Small intestine (tissue), 7 donors: ENCODE measurements around the gene S100A3. TPM values are rescaled to one million over a fixed set of nuclear protein-coding genes. Genes with fewer than 3 reads are reported as not detected.

ENCODE experiments used
- DNase-seq, 2 donors: peaks; one replicate each; pipeline versions ENCODE4 v3.0.0 to v3.0.0-alpha.2; 2013
- FAIRE-seq: peaks from 2 replicates; lab custom pipeline; 2012; peaks lifted over from hg19 to GRCh38; lab: Jason Lieb, UNC
- H3K27ac ChIP-seq, 3 donors: one replicate each; pipeline ENCODE4 v1.5.1; 2013; ENCODE audit warnings: low read length in 2 of 3, mild to moderate bottlenecking in 2 of 3, control low read depth in 1 of 3, inconsistent platforms in 1 of 3, low read depth in 1 of 3, moderate library complexity in 1 of 3
- H3K27me3 ChIP-seq, 3 donors: one replicate each; pipeline ENCODE4 v1.6.1; 2013; ENCODE audit warnings: low read length in 3 of 3, inconsistent platforms in 1 of 3; ENCODE audit not compliant: control insufficient read depth in 3 of 3, insufficient read depth in 3 of 3
- H3K36me3 ChIP-seq, 3 donors: one replicate each; pipeline ENCODE4 v1.6.1; 2013; ENCODE audit warnings: low read length in 3 of 3, inconsistent platforms in 1 of 3, low read depth in 1 of 3, mild to moderate bottlenecking in 1 of 3, moderate library complexity in 1 of 3; ENCODE audit not compliant: control insufficient read depth in 3 of 3, insufficient read depth in 2 of 3
- H3K4me1 ChIP-seq, 3 donors: one replicate each; pipeline ENCODE4 v1.6.1; 2013; ENCODE audit warnings: low read length in 2 of 3, inconsistent platforms in 1 of 3, low read depth in 1 of 3, mild to moderate bottlenecking in 1 of 3, moderate library complexity in 1 of 3; ENCODE audit not compliant: control insufficient read depth in 3 of 3, insufficient read depth in 2 of 3
- H3K4me3 ChIP-seq, 3 donors: one replicate each; pipeline ENCODE4 v1.5.1; 2013; ENCODE audit warnings: low read length in 3 of 3, control low read depth in 1 of 3, inconsistent platforms in 1 of 3, low read depth in 1 of 3, mild to moderate bottlenecking in 1 of 3, moderate library complexity in 1 of 3
- H3K9me3 ChIP-seq, 2 donors: one replicate each; pipeline ENCODE4 v1.6.1; 2013; ENCODE audit warnings: low read depth in 1 of 2, low read length in 1 of 2; ENCODE audit not compliant: control insufficient read depth in 2 of 2, insufficient read depth in 1 of 2
- WGBS, 3 donors: extraction: QIAGEN DNeasy Blood & Tissue Kit; methylation state at CpG; one replicate each; pipeline ENCODE4 v1.1.7; 2013; 5-methylcytosine and 5-hydroxymethylcytosine counted together
- polyA plus RNA-seq, 4 donors: library from polyadenylated mRNA; stranded (reverse) in 3 of 4; unstranded in 1 of 4; fragments of 200-250 nt in 3 of 4; fragments of 120-200 nt in 1 of 4; gene quantifications; one replicate each; pipeline versions ENCODE4 v1.2.1 to v1.2.3, GENCODE V29; 2013
- donor health status: healthy with polysubstance abuse.
- donor health status: control.
- donor health status: control.
- donor health status: Bipolar disorder and iron deficiency.
- donor health status: healthy.

The S100A3 gene
- polyA plus RNA-seq, 4 donors: 0.06 to 4.3 (median 2.1) TPM; not detected in 1

- DNase-seq: no peak
- Histone ChIP-seq H3K27ac (no peak overlapping the region), H3K9me3 (no peaks in the 10 kb centered on the region), H3K4me1 (peaks cover 2 to 24% (median 2%) of the 10 kb centered on the region in 3 donors), H3K27me3 (no peaks in the 10 kb centered on the region), H3K36me3 (no peaks in the 10 kb centered on the region), H3K4me3 (no peak overlapping the region)
- no peak for FAIRE-seq
- 82 to 94% (median 88%) methylated on average over 3 of the region's 3 CpGs for WGBS, 3 donors
These were observed 40.0 kb downstream of the S100A3 start for GRCh38 chr1:153509036-153509435.

- H3K27ac ChIP-seq: peak overlapping the region in 2 of 3 donors; percentile 57 to 68
- H3K27me3 ChIP-seq: no peaks in the 10 kb centered on the region
- H3K36me3 ChIP-seq: no peaks in the 10 kb centered on the region
- no peak for FAIRE-seq
- whole genome bisulfite sequencing, 3 donors: 77 to 88% (median 84%) methylated on average over 11 of the region's 11 CpGs
- H3K9me3 ChIP-seq: no peaks in the 10 kb centered on the region
- DNase-seq: no peak
- H3K4me3 ChIP-seq: no peak overlapping the region
- H3K4me1 ChIP-seq: peaks cover 2 to 24% (median 2%) of the 10 kb centered on the region in 3 donors
These were observed 41.0 kb downstream of the S100A3 start for GRCh38 chr1:153507926-153508583.

GRCh38 chr1:153506831-153507413 is 42.1 kb downstream of the S100A3 start:
- no peaks in the 10 kb centered on the region for H3K36me3 ChIP-seq
- FAIRE-seq (no peak), DNase-seq (peak; percentile 77 to 79)
- H3K4me1 ChIP-seq: peaks cover 2 to 21% (median 2%) of the 10 kb centered on the region in 3 donors
- no peak overlapping the region for H3K4me3 ChIP-seq
- H3K27ac ChIP-seq: peak overlapping the region in 2 of 3 donors; percentile 57 to 87
- H3K27me3 ChIP-seq: no peaks in the 10 kb centered on the region
- WGBS, 3 donors: 37 to 50% (median 43%) methylated on average over 7 of the region's 7 CpGs
- H3K9me3 ChIP-seq: no peaks in the 10 kb centered on the region

GRCh38 chr1:153506386-153506785 is 42.7 kb downstream of the S100A3 start:
- no peaks in the 10 kb centered on the region for H3K36me3 ChIP-seq
- H3K4me1 ChIP-seq: peaks cover 2 to 21% (median 2%) of the 10 kb centered on the region in 3 donors
- H3K27ac ChIP-seq: peak overlapping the region in 2 of 3 donors; percentile 57 to 59
- WGBS, 3 donors: 80 to 87% (median 85%) methylated on average over 5 of the region's 5 CpGs
- DNase-seq (no peak), FAIRE-seq (no peak)
- no peaks in the 10 kb centered on the region for H3K27me3 ChIP-seq
- no peak overlapping the region for H3K4me3 ChIP-seq
- H3K9me3 ChIP-seq: no peaks in the 10 kb centered on the region

GRCh38 chr1:153505576-153505975 is 43.5 kb downstream of the S100A3 start:
- no peaks in the 10 kb centered on the region for H3K27me3 ChIP-seq
- H3K9me3 ChIP-seq: no peaks in the 10 kb centered on the region
- DNase-seq (no peak), FAIRE-seq (no peak)
- no peak overlapping the region for H3K4me3 ChIP-seq
- H3K4me1 ChIP-seq: peaks cover 2 to 21% (median 2%) of the 10 kb centered on the region in 3 donors
- no peak overlapping the region for H3K27ac ChIP-seq
- WGBS, 3 donors: 83 to 100% (median 89%) methylated on average over 1 of the region's 1 CpG
- no peaks in the 10 kb centered on the region for H3K36me3 ChIP-seq

- peaks cover 2 to 21% (median 2%) of the 10 kb centered on the region in 3 donors for H3K4me1 ChIP-seq
- no peaks in the 10 kb centered on the region for H3K36me3 ChIP-seq
- no peak overlapping the region for H3K4me3 ChIP-seq
- no peak overlapping the region for H3K27ac ChIP-seq
- no peaks in the 10 kb centered on the region for H3K9me3 ChIP-seq
- WGBS, 3 donors: 72 to 92% (median 87%) methylated on average over 3 of the region's 3 CpGs
- FAIRE-seq (no peak), DNase-seq (no peak)
- H3K27me3 ChIP-seq: no peaks in the 10 kb centered on the region
These were observed 45.3 kb downstream of the S100A3 start for GRCh38 chr1:153503766-153504165.

GRCh38 chr1:153498746-153499145 is 50.3 kb downstream of the S100A3 start:
- Histone ChIP-seq H3K4me1 (peaks cover 0 to 2% (median 0%) of the 10 kb centered on the region in 3 donors), H3K36me3 (no peaks in the 10 kb centered on the region), H3K4me3 (no peak overlapping the region), H3K9me3 (no peaks in the 10 kb centered on the region), H3K27me3 (no peaks in the 10 kb centered on the region), H3K27ac (no peak overlapping the region)
- 3 to 15% (median 7%) methylated on average over 2 of the region's 2 CpGs for WGBS, 3 donors
- DNase-seq (no peak), FAIRE-seq (no peak)
